ENCODE measurements around the gene RAI14.
"Not testable (repeated sequence)": the region's sequence is repeated elsewhere in the genome, so short reads cannot be mapped to it uniquely, and the experiment has no call there.

RAI14 gene

GRCh38 chr5:34817558-34818351, 161.6 kb downstream of the RAI14 start:
- H3K4me3 Mint-ChIP-seq = no peak overlapping the region
- H3K27ac Mint-ChIP-seq = no peak overlapping the region
- H3K27me3 Mint-ChIP-seq = no peaks in the 10 kb centered on the region
- no peaks in the 10 kb centered on the region for H3K4me1 Mint-ChIP-seq
- H3K9me3 Mint-ChIP-seq = no peaks in the 10 kb centered on the region
- no peaks in the 10 kb centered on the region for H3K36me3 Mint-ChIP-seq

GRCh38 chr5:34818717-34819116, 162.6 kb downstream of the RAI14 start:
- H3K4me1 Mint-ChIP-seq = no peaks in the 10 kb centered on the region
- H3K27me3 Mint-ChIP-seq = peaks cover 1% of the 10 kb centered on the region
- H3K4me3 Mint-ChIP-seq = no peak overlapping the region
- no peaks in the 10 kb centered on the region for H3K9me3 Mint-ChIP-seq
- H3K36me3 Mint-ChIP-seq = no peaks in the 10 kb centered on the region
- no peak overlapping the region for H3K27ac Mint-ChIP-seq

- Mint-ChIP-seq H3K27ac (no peak overlapping the region), H3K4me3 (no peak overlapping the region), H3K27me3 (peaks cover 1% of the 10 kb centered on the region), H3K36me3 (no peaks in the 10 kb centered on the region), H3K4me1 (no peaks in the 10 kb centered on the region), H3K9me3 (no peaks in the 10 kb centered on the region)
Observed at GRCh38 chr5:34820593-34820992, 164.5 kb downstream of the RAI14 start.

GRCh38 chr5:34822956-34823715, 167.0 kb downstream of the RAI14 start:
- Mint-ChIP-seq H3K27me3 (peaks cover 1% of the 10 kb centered on the region), H3K4me3 (no peak overlapping the region), H3K4me1 (no peaks in the 10 kb centered on the region), H3K9me3 (no peaks in the 10 kb centered on the region), H3K36me3 (no peaks in the 10 kb centered on the region), H3K27ac (no peak overlapping the region)

- Mint-ChIP-seq H3K27ac (no peak overlapping the region), H3K9me3 (no peaks in the 10 kb centered on the region), H3K4me1 (no peaks in the 10 kb centered on the region), H3K4me3 (no peak overlapping the region), H3K27me3 (peaks cover 1% of the 10 kb centered on the region), H3K36me3 (no peaks in the 10 kb centered on the region)
Observed at GRCh38 chr5:34826347-34826746, 170.2 kb downstream of the RAI14 start.

- H3K4me3 Mint-ChIP-seq = no peak overlapping the region
- H3K9me3 Mint-ChIP-seq = no peaks in the 10 kb centered on the region
- H3K4me1 Mint-ChIP-seq = no peaks in the 10 kb centered on the region
- H3K36me3 Mint-ChIP-seq = no peaks in the 10 kb centered on the region
- H3K27ac Mint-ChIP-seq = no peak overlapping the region
- H3K27me3 Mint-ChIP-seq = peaks cover 1% of the 10 kb centered on the region
Observed at GRCh38 chr5:34827588-34828506, 171.7 kb downstream of the RAI14 start.

GRCh38 chr5:34830827-34831226, 174.7 kb downstream of the RAI14 start:
- not testable (repeated sequence) for H3K27me3 Mint-ChIP-seq, H3K36me3 Mint-ChIP-seq, H3K4me3 Mint-ChIP-seq, H3K27ac Mint-ChIP-seq, H3K9me3 Mint-ChIP-seq, H3K4me1 Mint-ChIP-seq

GRCh38 chr5:34831303-34831702, 175.2 kb downstream of the RAI14 start:
- Mint-ChIP-seq H3K27me3 (no peaks in the 10 kb centered on the region), H3K9me3 (no peaks in the 10 kb centered on the region), H3K27ac (no peak overlapping the region), H3K36me3 (no peaks in the 10 kb centered on the region), H3K4me1 (no peaks in the 10 kb centered on the region), H3K4me3 (no peak overlapping the region)

- Mint-ChIP-seq H3K4me3 (no peak overlapping the region), H3K27me3 (no peaks in the 10 kb centered on the region), H3K36me3 (no peaks in the 10 kb centered on the region), H3K4me1 (no peaks in the 10 kb centered on the region), H3K9me3 (no peaks in the 10 kb centered on the region), H3K27ac (no peak overlapping the region)
Observed at GRCh38 chr5:34832568-34832967, 176.4 kb downstream of the RAI14 start.

- peaks cover under 1% of the 10 kb centered on the region for H3K4me1 Mint-ChIP-seq
- H3K27ac Mint-ChIP-seq = no peak overlapping the region
- no peak overlapping the region for H3K4me3 Mint-ChIP-seq
- H3K27me3 Mint-ChIP-seq = no peaks in the 10 kb centered on the region
- no peaks in the 10 kb centered on the region for H3K36me3 Mint-ChIP-seq
- no peaks in the 10 kb centered on the region for H3K9me3 Mint-ChIP-seq
Observed at GRCh38 chr5:34833090-34833489, 177.0 kb downstream of the RAI14 start.

- Mint-ChIP-seq H3K4me1 (peaks cover 10% of the 10 kb centered on the region), H3K9me3 (no peaks in the 10 kb centered on the region), H3K27ac (no peak overlapping the region), H3K4me3 (no peak overlapping the region), H3K27me3 (no peaks in the 10 kb centered on the region), H3K36me3 (no peaks in the 10 kb centered on the region)
Observed at GRCh38 chr5:34833976-34834793, 178.1 kb downstream of the RAI14 start.

GRCh38 chr5:34834794-34835089, 178.6 kb downstream of the RAI14 start:
- H3K36me3 Mint-ChIP-seq = no peaks in the 10 kb centered on the region
- peaks cover 15% of the 10 kb centered on the region for H3K4me1 Mint-ChIP-seq
- no peaks in the 10 kb centered on the region for H3K9me3 Mint-ChIP-seq
- H3K4me3 Mint-ChIP-seq = no peak overlapping the region
- no peaks in the 10 kb centered on the region for H3K27me3 Mint-ChIP-seq
- H3K27ac Mint-ChIP-seq = no peak overlapping the region

- H3K27ac Mint-ChIP-seq = no peak overlapping the region
- no peak overlapping the region for H3K4me3 Mint-ChIP-seq
- no peaks in the 10 kb centered on the region for H3K27me3 Mint-ChIP-seq
- H3K4me1 Mint-ChIP-seq = peaks cover 15% of the 10 kb centered on the region
- H3K36me3 Mint-ChIP-seq = no peaks in the 10 kb centered on the region
- H3K9me3 Mint-ChIP-seq = no peaks in the 10 kb centered on the region
Observed at GRCh38 chr5:34835664-34836063, 179.5 kb downstream of the RAI14 start.

- H3K27me3 Mint-ChIP-seq = no peaks in the 10 kb centered on the region
- peaks cover 15% of the 10 kb centered on the region for H3K4me1 Mint-ChIP-seq
- H3K4me3 Mint-ChIP-seq = peak within 1 kb of the TSS; percentile 95
- no peaks in the 10 kb centered on the region for H3K36me3 Mint-ChIP-seq
- peak within 1 kb of the TSS; percentile 88 for H3K27ac Mint-ChIP-seq
- no peaks in the 10 kb centered on the region for H3K9me3 Mint-ChIP-seq
Observed at GRCh38 chr5:34838785-34839714, 182.9 kb downstream of the RAI14 start, which contains the start of gene TTC23L. TSS of gene TTC23L (plus strand) at chr5:34839164. CDS start at chr5:34840672, 1,508 bp downstream.
